ENCODE measurements around the gene ALDH1L1. TPM values are rescaled to one million over a fixed set of nuclear protein-coding genes. Genes with fewer than 3 reads are reported as not detected.

ALDH1L1 gene
- total RNA-seq, 1 donor from 2014 or later, result 1.0 TPM

- Histone ChIP-seq H3K27me3 (ENCODE audit: control insufficient read depth, insufficient read depth, low read length) (peaks cover 10% of the 10 kb centered on the region), H3K36me3 (ENCODE audit: control insufficient read depth, insufficient read depth, low read length) (no peaks in the 10 kb centered on the region), H3K4me3 (ENCODE audit: low read depth, low read length) (no peak overlapping the region)
- no peak for DNase-seq (ENCODE audit: low read depth)
- no peak for TF ChIP-seq CTCF (IDR thresholded peaks at IDR 0.05; ENCODE audit: insufficient read depth, low read length, poor library complexity, severe bottlenecking)
These were observed 46.8 kb downstream of the ALDH1L1 start for GRCh38 chr3:126133606-126134005.

GRCh38 chr3:126132751-126133511 is 47.5 kb downstream of the ALDH1L1 start:
- Histone ChIP-seq H3K4me3 (ENCODE audit: low read depth, low read length) (no peak overlapping the region), H3K27me3 (ENCODE audit: control insufficient read depth, insufficient read depth, low read length) (peaks cover 13% of the 10 kb centered on the region), H3K36me3 (ENCODE audit: control insufficient read depth, insufficient read depth, low read length) (no peaks in the 10 kb centered on the region)
- no peak for DNase-seq (ENCODE audit: low read depth)
- TF ChIP-seq CTCF (IDR thresholded peaks at IDR 0.05; ENCODE audit: insufficient read depth, low read length, poor library complexity, severe bottlenecking), result peak; percentile 55

DNA sequence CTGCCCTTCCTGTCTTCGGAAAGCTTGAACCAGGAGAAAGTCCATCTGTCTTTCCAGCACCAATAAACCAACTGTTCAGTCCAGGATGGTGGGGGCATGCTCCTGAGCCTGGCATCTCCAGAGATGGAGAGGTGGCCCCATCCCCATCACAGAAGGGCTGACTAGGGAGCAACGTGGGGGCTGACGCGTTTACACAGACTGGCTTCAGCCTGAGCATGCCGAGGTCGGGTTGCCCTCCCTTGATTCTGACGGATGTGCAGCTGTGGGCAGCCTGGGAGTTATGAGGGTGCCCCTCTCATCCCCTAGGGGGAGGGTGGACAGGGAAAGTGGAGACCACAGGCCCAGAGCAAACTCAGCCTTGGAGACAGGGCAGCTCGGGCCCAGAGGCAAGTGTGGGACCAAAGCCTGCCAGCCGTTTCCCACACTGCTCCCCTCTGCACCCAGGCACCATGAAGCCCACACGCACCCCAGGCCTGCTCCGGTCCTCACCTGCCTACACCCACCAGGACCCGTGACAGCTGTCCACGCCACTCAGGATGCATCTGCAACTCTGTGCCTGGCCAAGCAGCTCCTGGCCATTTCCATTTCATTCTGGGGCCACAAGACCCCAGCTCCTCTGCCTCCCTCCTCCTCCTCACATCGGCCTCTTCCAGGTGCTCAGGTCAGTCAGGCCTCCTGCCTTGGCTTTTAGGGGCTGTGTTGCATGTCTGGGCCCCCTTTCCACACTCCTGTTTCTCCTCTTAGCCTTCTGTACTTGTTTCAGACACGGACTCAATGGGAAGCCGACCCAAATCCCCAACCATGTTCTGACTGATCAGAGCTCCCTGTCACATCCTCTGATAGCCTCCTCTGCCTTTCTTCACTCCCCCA is 48.3 kb downstream of the ALDH1L1 start:
- H3K4me3 ChIP-seq (ENCODE audit: low read depth, low read length), result no peak overlapping the region
- H3K27me3 ChIP-seq (ENCODE audit: control insufficient read depth, insufficient read depth, low read length), result peaks cover 13% of the 10 kb centered on the region
- DNase-seq (ENCODE audit: low read depth), result no peak
- H3K36me3 ChIP-seq (ENCODE audit: control insufficient read depth, insufficient read depth, low read length), result no peaks in the 10 kb centered on the region
- no peak for TF ChIP-seq CTCF (IDR thresholded peaks at IDR 0.05; ENCODE audit: insufficient read depth, low read length, poor library complexity, severe bottlenecking)

DNA sequence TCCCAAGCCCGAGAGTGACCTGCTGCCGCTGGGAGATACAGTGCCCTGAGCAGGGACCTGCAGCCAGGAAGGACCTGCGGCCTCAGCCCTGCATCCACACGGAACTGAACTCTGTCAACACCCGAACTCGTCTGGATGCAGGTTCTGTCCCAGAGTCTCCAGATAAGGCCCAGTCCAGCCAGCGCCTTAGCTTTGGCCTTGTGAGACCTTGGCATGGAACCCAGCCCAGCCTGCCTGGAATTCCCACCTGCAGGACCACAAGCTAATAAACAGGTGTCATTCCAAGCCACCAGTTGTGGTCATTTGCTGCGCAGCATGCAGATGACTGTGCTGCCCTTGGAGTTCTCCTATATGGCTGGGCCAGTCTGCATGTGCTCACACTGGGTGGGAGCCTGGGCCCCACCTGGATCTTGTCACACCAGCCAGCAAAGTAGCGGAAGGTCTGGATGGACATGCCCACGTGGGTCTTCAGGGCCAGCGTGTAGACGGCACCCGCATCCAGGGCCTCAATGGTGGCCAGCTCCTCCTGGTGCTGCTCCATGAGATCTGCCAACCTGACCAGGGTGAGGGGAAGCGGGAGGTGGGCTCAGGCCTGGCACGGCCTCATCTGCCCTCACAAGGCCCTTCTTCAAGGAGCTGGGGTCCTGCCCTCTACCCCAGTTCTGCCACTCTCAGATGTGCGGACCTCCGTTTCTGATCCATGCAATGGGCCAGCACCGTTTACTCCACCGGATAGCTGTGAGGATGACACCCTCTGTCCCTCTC is 49.2 kb downstream of the ALDH1L1 start:
- no peak for TF ChIP-seq CTCF (IDR thresholded peaks at IDR 0.05; ENCODE audit: insufficient read depth, low read length, poor library complexity, severe bottlenecking)
- Histone ChIP-seq H3K27me3 (ENCODE audit: control insufficient read depth, insufficient read depth, low read length) (peaks cover 9% of the 10 kb centered on the region), H3K36me3 (ENCODE audit: control insufficient read depth, insufficient read depth, low read length) (no peaks in the 10 kb centered on the region), H3K4me3 (ENCODE audit: low read depth, low read length) (no peak overlapping the region)
- no peak for DNase-seq (ENCODE audit: low read depth)

GRCh38 chr3:126130081-126130855 is 50.1 kb downstream of the ALDH1L1 start:
- TF ChIP-seq CTCF (IDR thresholded peaks at IDR 0.05; ENCODE audit: insufficient read depth, low read length, poor library complexity, severe bottlenecking), result no peak
- Histone ChIP-seq H3K27me3 (ENCODE audit: control insufficient read depth, insufficient read depth, low read length) (peaks cover 9% of the 10 kb centered on the region), H3K4me3 (ENCODE audit: low read depth, low read length) (no peak overlapping the region), H3K36me3 (ENCODE audit: control insufficient read depth, insufficient read depth, low read length) (no peaks in the 10 kb centered on the region)
- DNase-seq (ENCODE audit: low read depth), result no peak

Measured in kidney epithelial cell (primary cell).